HepG2 (cell line): Measurements from ENCODE around the gene PPRC1. TPM values are rescaled to one million over a fixed set of nuclear protein-coding genes. Genes with fewer than 3 reads are reported as not detected.

ENCODE experiments used
- ARHGAP35 ChIP-seq: sonication (generic); formaldehyde crosslinking; IDR thresholded peaks from 2 replicates; pipeline ENCODE4 v1.9.0; 2022; ENCODE audit warnings: mild to moderate bottlenecking, inconsistent platforms, moderate library complexity, missing genetic modification reagents, borderline replicate concordance
- DRAP1 ChIP-seq: IDR thresholded peaks from 2 replicates; pipeline ENCODE4 v1.6.1; 2016; ENCODE audit warnings: missing genetic modification reagents, missing compliant biosample characterization
- NR2C2 ChIP-seq: sonication (generic); formaldehyde crosslinking; IDR thresholded peaks from 2 replicates; pipeline ENCODE4 v1.4.0; 2020; ENCODE audit warnings: missing genetic modification reagents, mild to moderate bottlenecking, moderate library complexity, borderline replicate concordance
- SRF ChIP-seq: IDR thresholded peaks from 2 replicates; pipeline ENCODE4 v1.6.1; 2011; ENCODE audit warnings: mild to moderate bottlenecking, low read depth, low read length, moderate library complexity
- SUZ12 ChIP-seq: fragments of 150-350 bp; IDR thresholded peaks from 2 replicates; pipeline ENCODE4 v1.6.1; 2014; ENCODE audit warnings: low read depth, low read length
- ZBTB38 ChIP-seq: sonication (generic); formaldehyde crosslinking; IDR thresholded peaks from 2 replicates; pipeline ENCODE4 v1.5.1; 2020; ENCODE audit warnings: mild to moderate bottlenecking, missing genetic modification reagents
- ZIK1 ChIP-seq: sonication (generic); formaldehyde crosslinking; IDR thresholded peaks from 2 replicates; pipeline ENCODE4 v1.5.0; 2020; ENCODE audit warnings: mild to moderate bottlenecking, low read depth, missing genetic modification reagents, borderline replicate concordance
- ZNF503 ChIP-seq: sonication (generic); formaldehyde crosslinking; IDR thresholded peaks from 2 replicates; pipeline ENCODE4 v1.4.0; 2020; ENCODE audit warnings: missing genetic modification reagents
- ZNF510 ChIP-seq: sonication (generic); formaldehyde crosslinking; IDR thresholded peaks from 2 replicates; pipeline ENCODE4 v1.4.0; 2020; ENCODE audit warnings: low read depth, mild to moderate bottlenecking, missing genetic modification reagents
- ZNF513 ChIP-seq: sonication (generic); formaldehyde crosslinking; conservative IDR thresholded peaks from 2 replicates; pipeline ENCODE4 v1.5.0; 2020; ENCODE audit warnings: missing genetic modification reagents
- ZNF546 ChIP-seq: sonication (generic); formaldehyde crosslinking; conservative IDR thresholded peaks from 2 replicates; pipeline ENCODE4 v1.8.1; 2023; ENCODE audit warnings: mild to moderate bottlenecking, missing genetic modification reagents
- ZNF619 ChIP-seq: sonication (generic); formaldehyde crosslinking; IDR thresholded peaks from 2 replicates; pipeline ENCODE4 v1.4.0; 2020; ENCODE audit warnings: mild to moderate bottlenecking, missing genetic modification reagents
- ZNF652 ChIP-seq: IDR thresholded peaks from 2 replicates; pipeline ENCODE4 v1.6.1; 2016; ENCODE audit warnings: low read depth, borderline replicate concordance
- ZNF704 ChIP-seq: sonication (generic); formaldehyde crosslinking; IDR thresholded peaks from 2 replicates; pipeline ENCODE4 v1.8.1; 2023; ENCODE audit warnings: mild to moderate bottlenecking, inconsistent platforms, moderate library complexity, missing genetic modification reagents, borderline replicate concordance
- polyA plus RNA-seq, 8 experiments: library from polyadenylated mRNA; depleted of rRNA in 3 of 8; stranded (reverse) in 7 of 8; unstranded in 1 of 8; fragments of >200 nt; fragmentation: Illumina TruSeq in 4 of 8; extraction: Trizol in 4 of 8; gene quantifications; 2 replicates each; pipeline versions ENCODE4 v1.2.1 to v1.2.3, GENCODE V29; 2011 to 2016; ENCODE audit warnings: low read depth in 4 of 8, missing spikeins in 1 of 8, mixed read lengths in 1 of 8; ENCODE audit not compliant: insufficient read depth in 1 of 8
- total RNA-seq, 5 experiments: library from RNA; depleted of rRNA; stranded (reverse); fragments of >200 nt; fragmentation: Illumina TruSeq; extraction: Trizol; gene quantifications; 2 replicates each; pipeline ENCODE4 v1.2.3, GENCODE V29; 2016; ENCODE audit warnings: low read depth in 1 of 5
- TF ChIP-seq, protein P1 (sequence below): sonication (generic); formaldehyde crosslinking; IDR thresholded peaks from 2 replicates; pipeline ENCODE4 v1.4.0; 2020; ENCODE audit warnings: missing genetic modification reagents, borderline replicate concordance
- TF ChIP-seq, protein P2 (sequence below): sonication (generic); formaldehyde crosslinking; IDR thresholded peaks from 2 replicates; pipeline ENCODE4 v1.5.1; 2020; ENCODE audit warnings: missing genetic modification reagents, mild to moderate bottlenecking, borderline replicate concordance

Gene PPRC1
- total and polyA plus RNA-seq, 2 of the 13 experiments (the other 11 are each of a cell fraction or from before 2014, with no cell fraction given): 18.7 to 24.2 TPM

DNA sequence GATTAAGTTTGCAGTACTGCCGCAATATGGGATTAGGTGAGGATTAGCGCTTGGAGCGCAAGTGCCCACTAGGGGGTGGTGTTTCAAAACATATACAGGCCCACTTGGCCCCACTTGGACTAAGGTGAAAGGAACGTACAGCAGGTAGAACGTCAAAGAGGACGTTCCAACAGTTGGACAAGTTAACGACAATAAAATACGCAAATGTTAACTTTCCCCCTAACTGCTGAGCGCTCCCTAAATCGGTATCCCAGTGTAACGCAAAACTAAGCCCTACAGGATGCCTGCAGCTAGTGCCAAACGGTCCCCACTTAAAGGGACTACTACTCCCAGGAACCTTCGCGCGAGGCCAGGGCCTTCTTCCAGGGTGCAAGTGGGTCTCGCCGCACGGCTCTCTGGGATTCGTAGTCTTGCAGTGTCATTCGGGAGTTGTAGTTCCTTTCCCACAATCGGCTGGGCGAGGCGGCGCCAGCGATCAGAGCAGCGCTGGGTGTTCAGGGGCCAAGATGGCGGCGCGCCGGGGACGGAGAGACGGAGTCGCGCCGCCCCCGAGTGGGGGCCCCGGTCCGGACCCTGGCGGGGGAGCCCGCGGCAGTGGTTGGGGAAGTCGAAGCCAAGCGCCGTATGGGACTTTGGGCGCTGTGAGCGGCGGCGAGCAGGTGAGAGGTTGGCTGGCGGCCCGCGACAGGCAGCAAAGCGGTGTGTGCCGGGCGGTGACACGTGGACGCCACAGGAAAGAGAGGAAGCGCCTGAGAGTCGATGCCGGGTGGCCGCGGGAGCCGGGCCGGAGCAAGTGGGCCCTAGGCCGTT lies at the start of gene PPRC1 (continued):
- TF ChIP-seq DRAP1 (CRISPR knock-in tag) (peak; percentile 85), ZNF652 (no peak), ZNF619 (CRISPR knock-in tag) (peak; percentile 78; the same call in 1 of the 2 replicates), ZIK1 (CRISPR knock-in tag) (peak; percentile 90), ARHGAP35 (CRISPR knock-in tag) (0 out of 2 replicates have a peak, but pooled peaks have one; percentile 19), ZNF704 (CRISPR knock-in tag) (no peak; the same call in 1 of the 2 replicates), ZBTB38 (peak; percentile 46; the same call in 1 of the 2 replicates), NR2C2 (CRISPR knock-in tag) (peak; percentile 98), ZNF546 (0 out of 2 replicates have a peak, but pooled peaks have one; percentile 28), ZNF503 (CRISPR knock-in tag) (no peak), SUZ12 (peak; percentile 95), SRF (no peak; the same call in 1 of the 2 replicates), ZNF513 (CRISPR knock-in tag) (0 out of 2 replicates have a peak, but pooled peaks have one; percentile 87), ZNF510 (CRISPR knock-in tag) (no peak)
- TF ChIP-seq, protein P1, sequence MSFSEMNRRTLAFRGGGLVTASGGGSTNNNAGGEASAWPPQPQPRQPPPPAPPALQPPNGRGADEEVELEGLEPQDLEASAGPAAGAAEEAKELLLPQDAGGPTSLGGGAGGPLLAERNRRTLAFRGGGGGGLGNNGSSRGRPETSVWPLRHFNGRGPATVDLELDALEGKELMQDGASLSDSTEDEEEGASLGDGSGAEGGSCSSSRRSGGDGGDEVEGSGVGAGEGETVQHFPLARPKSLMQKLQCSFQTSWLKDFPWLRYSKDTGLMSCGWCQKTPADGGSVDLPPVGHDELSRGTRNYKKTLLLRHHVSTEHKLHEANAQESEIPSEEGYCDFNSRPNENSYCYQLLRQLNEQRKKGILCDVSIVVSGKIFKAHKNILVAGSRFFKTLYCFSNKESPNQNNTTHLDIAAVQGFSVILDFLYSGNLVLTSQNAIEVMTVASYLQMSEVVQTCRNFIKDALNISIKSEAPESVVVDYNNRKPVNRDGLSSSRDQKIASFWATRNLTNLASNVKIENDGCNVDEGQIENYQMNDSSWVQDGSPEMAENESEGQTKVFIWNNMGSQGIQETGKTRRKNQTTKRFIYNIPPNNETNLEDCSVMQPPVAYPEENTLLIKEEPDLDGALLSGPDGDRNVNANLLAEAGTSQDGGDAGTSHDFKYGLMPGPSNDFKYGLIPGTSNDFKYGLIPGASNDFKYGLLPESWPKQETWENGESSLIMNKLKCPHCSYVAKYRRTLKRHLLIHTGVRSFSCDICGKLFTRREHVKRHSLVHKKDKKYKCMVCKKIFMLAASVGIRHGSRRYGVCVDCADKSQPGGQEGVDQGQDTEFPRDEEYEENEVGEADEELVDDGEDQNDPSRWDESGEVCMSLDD (CRISPR knock-in tag): no peak
- TF ChIP-seq, protein P2, sequence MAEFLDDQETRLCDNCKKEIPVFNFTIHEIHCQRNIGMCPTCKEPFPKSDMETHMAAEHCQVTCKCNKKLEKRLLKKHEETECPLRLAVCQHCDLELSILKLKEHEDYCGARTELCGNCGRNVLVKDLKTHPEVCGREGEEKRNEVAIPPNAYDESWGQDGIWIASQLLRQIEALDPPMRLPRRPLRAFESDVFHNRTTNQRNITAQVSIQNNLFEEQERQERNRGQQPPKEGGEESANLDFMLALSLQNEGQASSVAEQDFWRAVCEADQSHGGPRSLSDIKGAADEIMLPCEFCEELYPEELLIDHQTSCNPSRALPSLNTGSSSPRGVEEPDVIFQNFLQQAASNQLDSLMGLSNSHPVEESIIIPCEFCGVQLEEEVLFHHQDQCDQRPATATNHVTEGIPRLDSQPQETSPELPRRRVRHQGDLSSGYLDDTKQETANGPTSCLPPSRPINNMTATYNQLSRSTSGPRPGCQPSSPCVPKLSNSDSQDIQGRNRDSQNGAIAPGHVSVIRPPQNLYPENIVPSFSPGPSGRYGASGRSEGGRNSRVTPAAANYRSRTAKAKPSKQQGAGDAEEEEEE (CRISPR knock-in tag): peak; percentile 64; the same call in 1 of the 2 replicates
